LNCAP (cell line): ENCODE measurements around the gene TH.

Experiments used
- TF ChIP-seq, protein P1 (sequence below): fragments of 450-650 bp; IDR thresholded peaks from 2 replicates; pipeline ENCODE4 v1.5.1; 2017; ENCODE audit warnings: mild to moderate bottlenecking

Gene TH

DNA sequence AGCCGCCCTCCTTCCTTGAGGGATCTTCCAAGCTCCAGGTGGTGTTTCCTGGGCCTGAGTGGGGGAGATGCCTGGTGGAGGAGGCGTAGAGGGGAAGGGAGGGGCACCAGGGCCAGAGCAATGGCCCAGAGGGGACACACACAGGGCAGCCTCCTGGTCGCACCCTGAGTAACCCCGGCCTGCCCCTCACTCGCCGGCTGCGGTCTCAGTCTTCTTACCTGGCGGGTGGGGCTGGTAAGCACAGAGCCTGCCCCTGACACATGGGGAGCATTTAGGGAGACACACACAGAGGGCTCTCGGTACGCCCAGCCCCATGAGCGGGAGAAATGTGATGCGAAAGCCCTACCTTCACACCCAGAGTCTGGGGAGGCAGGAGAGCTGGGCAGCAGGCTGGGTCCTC, 56.3 kb downstream of the TH start:
- TF ChIP-seq, protein P1, sequence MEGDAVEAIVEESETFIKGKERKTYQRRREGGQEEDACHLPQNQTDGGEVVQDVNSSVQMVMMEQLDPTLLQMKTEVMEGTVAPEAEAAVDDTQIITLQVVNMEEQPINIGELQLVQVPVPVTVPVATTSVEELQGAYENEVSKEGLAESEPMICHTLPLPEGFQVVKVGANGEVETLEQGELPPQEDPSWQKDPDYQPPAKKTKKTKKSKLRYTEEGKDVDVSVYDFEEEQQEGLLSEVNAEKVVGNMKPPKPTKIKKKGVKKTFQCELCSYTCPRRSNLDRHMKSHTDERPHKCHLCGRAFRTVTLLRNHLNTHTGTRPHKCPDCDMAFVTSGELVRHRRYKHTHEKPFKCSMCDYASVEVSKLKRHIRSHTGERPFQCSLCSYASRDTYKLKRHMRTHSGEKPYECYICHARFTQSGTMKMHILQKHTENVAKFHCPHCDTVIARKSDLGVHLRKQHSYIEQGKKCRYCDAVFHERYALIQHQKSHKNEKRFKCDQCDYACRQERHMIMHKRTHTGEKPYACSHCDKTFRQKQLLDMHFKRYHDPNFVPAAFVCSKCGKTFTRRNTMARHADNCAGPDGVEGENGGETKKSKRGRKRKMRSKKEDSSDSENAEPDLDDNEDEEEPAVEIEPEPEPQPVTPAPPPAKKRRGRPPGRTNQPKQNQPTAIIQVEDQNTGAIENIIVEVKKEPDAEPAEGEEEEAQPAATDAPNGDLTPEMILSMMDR, result no peak

GRCh38 chr11:2114430-2115241, 57.0 kb downstream of the TH start:
- TF ChIP-seq, protein P1, result no peak
